Trophoblast cell (in vitro differentiated cells and primary cell): Measurements from ENCODE around the gene UFM1.
"Not testable (repeated sequence)": the region's sequence is repeated elsewhere in the genome, so short reads cannot be mapped to it uniquely, and the experiment has no call there.

Experiments
- DNase-seq, 2 donors: peaks; one replicate each; pipeline ENCODE4 v3.0.0-alpha.2; 2016
- H2AFZ ChIP-seq: 2 replicates; pipeline ENCODE4 v1.6.1; 2013; ENCODE audit warnings: low read length, moderate library complexity, mild to moderate bottlenecking; ENCODE audit not compliant: insufficient read depth, poor library complexity
- H2AK5ac ChIP-seq: 2 replicates; pipeline ENCODE4 v1.6.1; 2013; ENCODE audit warnings: mild to moderate bottlenecking, low read length
- H2BK120ac ChIP-seq: 2 replicates; pipeline ENCODE4 v1.6.1; 2013; ENCODE audit warnings: low read length, mild to moderate bottlenecking, moderate library complexity; ENCODE audit not compliant: insufficient read depth, poor library complexity
- H2BK12ac ChIP-seq: 2 replicates; pipeline ENCODE4 v1.6.1; 2013; ENCODE audit warnings: mild to moderate bottlenecking, low read length, moderate library complexity
- H2BK5ac ChIP-seq: 2 replicates; pipeline ENCODE4 v1.6.1; 2013; ENCODE audit warnings: low read length, low read depth, moderate library complexity, mild to moderate bottlenecking; ENCODE audit not compliant: poor library complexity
- H3K14ac ChIP-seq: 2 replicates; pipeline ENCODE4 v1.6.1; 2013; ENCODE audit warnings: mild to moderate bottlenecking, low read length
- H3K18ac ChIP-seq: 2 replicates; pipeline ENCODE4 v1.6.1; 2013; ENCODE audit warnings: mild to moderate bottlenecking, low read length
- H3K23ac ChIP-seq: 2 replicates; pipeline ENCODE4 v1.6.1; 2013; ENCODE audit warnings: low read length
- H3K27ac ChIP-seq: 2 replicates; pipeline ENCODE4 v1.5.1; 2013; ENCODE audit warnings: low read depth, mild to moderate bottlenecking, inconsistent platforms, low read length, moderate library complexity
- H3K27me3 ChIP-seq: 2 replicates; pipeline ENCODE4 v1.6.1; 2013; ENCODE audit warnings: inconsistent platforms, mild to moderate bottlenecking, low read length, moderate library complexity; ENCODE audit not compliant: insufficient read depth
- H3K36me3 ChIP-seq, 2 experiments: 1 replicate in 1 of 2; 2 replicates in 1 of 2; pipeline ENCODE4 v1.6.1; 2013; ENCODE audit warnings: low read length in 2 of 2, mild to moderate bottlenecking in 2 of 2, moderate library complexity in 1 of 2; ENCODE audit not compliant: insufficient read depth in 2 of 2, control insufficient read depth in 1 of 2
- H3K4ac ChIP-seq: 2 replicates; pipeline ENCODE4 v1.6.1; 2013; ENCODE audit warnings: low read depth, mild to moderate bottlenecking, low read length, moderate library complexity
- H3K4me1 ChIP-seq, 2 experiments: 1 replicate in 1 of 2; 2 replicates in 1 of 2; pipeline ENCODE4 v1.6.1; 2013; ENCODE audit warnings: low read length in 2 of 2, mild to moderate bottlenecking in 2 of 2, moderate library complexity in 1 of 2; ENCODE audit not compliant: insufficient read depth in 2 of 2, control insufficient read depth in 1 of 2
- H3K4me2 ChIP-seq: 2 replicates; pipeline ENCODE4 v1.6.1; 2013; ENCODE audit warnings: inconsistent platforms, mild to moderate bottlenecking, low read length, moderate library complexity
- H3K4me3 ChIP-seq: 2 replicates; pipeline ENCODE4 v1.5.1; 2013; ENCODE audit warnings: mild to moderate bottlenecking, low read depth, low read length, inconsistent platforms
- H3K79me1 ChIP-seq: one replicate; pipeline ENCODE4 v1.6.1; 2013; ENCODE audit warnings: low read length
- H3K79me2 ChIP-seq: 2 replicates; pipeline ENCODE4 v1.6.1; 2013; ENCODE audit warnings: low read length, mild to moderate bottlenecking; ENCODE audit not compliant: control insufficient read depth, insufficient read depth, poor library complexity
- H3K9ac ChIP-seq: 2 replicates; pipeline ENCODE4 v1.6.1; 2013; ENCODE audit warnings: mild to moderate bottlenecking, low read length
- H3K9me3 ChIP-seq: 2 replicates; pipeline ENCODE4 v1.6.1; 2013; ENCODE audit warnings: low read depth, mild to moderate bottlenecking, control low read depth, inconsistent platforms, low read length; ENCODE audit not compliant: insufficient read depth
- H4K12ac ChIP-seq: 2 replicates; pipeline ENCODE4 v1.6.1; 2013; ENCODE audit warnings: low read depth, mild to moderate bottlenecking, low read length, moderate library complexity
- H4K8ac ChIP-seq: 2 replicates; pipeline ENCODE4 v1.6.1; 2013; ENCODE audit warnings: low read depth, mild to moderate bottlenecking, low read length, moderate library complexity
- H4K91ac ChIP-seq: one replicate; pipeline ENCODE4 v1.6.1; 2013; ENCODE audit warnings: low read depth, mild to moderate bottlenecking, low read length, moderate library complexity
- WGBS: extraction: QIAGEN DNeasy Blood & Tissue Kit; methylation state at CpG from one replicate; pipeline ENCODE4 v1.1.7; 2013; ENCODE audit warnings: missing lambda C conversion rate; ENCODE audit not compliant: insufficient read length, insufficient coverage; ENCODE audit errors: extremely low coverage; 5-methylcytosine and 5-hydroxymethylcytosine counted together

UFM1 gene

DNA sequence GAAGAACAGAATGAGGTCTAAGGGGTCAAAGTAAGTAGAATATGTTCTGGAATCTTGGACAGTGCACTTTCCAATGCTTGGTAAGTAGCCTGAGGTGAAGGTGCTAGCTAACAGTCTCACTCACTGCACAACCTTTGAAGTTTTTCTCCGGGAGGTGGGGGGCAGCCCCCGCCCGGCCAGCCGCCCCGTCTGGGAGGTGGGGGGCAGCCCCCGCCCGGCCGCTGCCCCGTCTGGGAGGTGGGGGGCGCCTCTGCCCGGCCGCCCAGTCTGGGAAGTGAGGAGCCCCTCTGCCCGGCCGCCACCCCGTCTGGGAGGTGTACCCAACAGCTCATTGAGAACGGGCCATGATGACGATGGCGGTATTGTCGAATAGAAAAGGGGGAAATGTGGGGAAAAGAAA, 14.1 kb downstream of the UFM1 start:
- H4K91ac ChIP-seq, H3K14ac ChIP-seq, H3K79me2 ChIP-seq, H3K79me1 ChIP-seq, DNase-seq, H3K23ac ChIP-seq, H3K9ac ChIP-seq, H3K4me1 ChIP-seq, H3K27me3 ChIP-seq, H4K12ac ChIP-seq, H3K9me3 ChIP-seq, H2BK5ac ChIP-seq, H3K4ac ChIP-seq, H4K8ac ChIP-seq, H2BK12ac ChIP-seq, H3K18ac ChIP-seq, H3K36me3 ChIP-seq, H2AFZ ChIP-seq, H3K27ac ChIP-seq, H2AK5ac ChIP-seq, H3K4me2 ChIP-seq, H2BK120ac ChIP-seq, H3K4me3 ChIP-seq: not testable (repeated sequence)
- no CpG with 5 or more reads among the region's 19 CpGs for WGBS

DNA sequence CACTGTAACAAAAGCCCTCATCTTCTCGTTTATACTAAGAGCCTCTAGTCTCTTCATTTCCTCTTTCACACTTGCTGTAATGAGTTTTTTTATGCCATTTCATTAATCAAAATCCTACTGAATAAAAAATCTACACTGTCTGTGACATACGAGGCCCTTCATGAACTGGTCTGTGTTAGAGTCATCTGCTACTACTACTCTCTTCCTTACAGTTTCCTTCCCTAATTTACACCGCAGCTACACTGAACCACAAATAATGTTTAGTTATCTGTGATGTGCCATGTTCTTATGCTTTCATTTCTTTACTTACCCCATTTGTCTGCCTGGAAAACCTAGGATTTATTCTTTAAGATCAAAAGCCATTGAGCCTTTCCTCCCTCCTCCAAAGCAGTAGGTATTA, 16.0 kb downstream of the UFM1 start:
- WGBS, result no CpG with 5 or more reads among the region's 3 CpGs

GRCh38 chr13:38366954-38367645, 17.4 kb downstream of the UFM1 start:
- Histone ChIP-seq H3K79me2 (no peaks in the 10 kb centered on the region), H3K36me3 (peaks cover 1 to 2% of the 10 kb centered on the region in 2 experiments), H3K4me2 (no peak overlapping the region), H3K79me1 (no peaks in the 10 kb centered on the region), H3K9me3 (no peaks in the 10 kb centered on the region), H3K4ac (no peak overlapping the region), H2BK12ac (no peak overlapping the region), H3K27me3 (no peaks in the 10 kb centered on the region), H3K18ac (no peak overlapping the region), H3K4me1 (no peaks in the 10 kb centered on the region), H3K14ac (no peak overlapping the region), H2AFZ (no peak overlapping the region), H2BK5ac (no peak overlapping the region), H3K9ac (no peak overlapping the region), H3K4me3 (no peak overlapping the region), H4K8ac (no peak overlapping the region), H4K91ac (no peak overlapping the region), H3K27ac (no peak overlapping the region), H4K12ac (no peak overlapping the region), H2AK5ac (no peak overlapping the region), H2BK120ac (no peak overlapping the region), H3K23ac (no peak overlapping the region)
- no peak for DNase-seq
- WGBS, result no CpG with 5 or more reads among the region's 3 CpGs

More for the DNA sequence above, 16.0 kb downstream of the UFM1 start:
- H2BK120ac ChIP-seq, result no peak overlapping the region
- H3K4ac ChIP-seq, result no peak overlapping the region
- H4K8ac ChIP-seq, result no peak overlapping the region
- H3K27ac ChIP-seq, result no peak overlapping the region
- no peak for DNase-seq
- no peak overlapping the region for H2BK12ac ChIP-seq
- no peak overlapping the region for H2AFZ ChIP-seq
- peaks cover 1 to 4% of the 10 kb centered on the region in 2 experiments for H3K36me3 ChIP-seq
- H3K4me1 ChIP-seq, result no peaks in the 10 kb centered on the region
- no peak overlapping the region for H3K4me3 ChIP-seq
- H2BK5ac ChIP-seq, result no peak overlapping the region
- H3K79me2 ChIP-seq, result no peaks in the 10 kb centered on the region
- no peak overlapping the region for H3K9ac ChIP-seq
- H3K79me1 ChIP-seq, result no peaks in the 10 kb centered on the region
- H3K9me3 ChIP-seq, result no peaks in the 10 kb centered on the region
- no peak overlapping the region for H3K18ac ChIP-seq
- H2AK5ac ChIP-seq, result no peak overlapping the region
- H4K12ac ChIP-seq, result no peak overlapping the region
- H3K4me2 ChIP-seq, result no peak overlapping the region
- H3K14ac ChIP-seq, result no peak overlapping the region
- H3K27me3 ChIP-seq, result no peaks in the 10 kb centered on the region
- no peak overlapping the region for H4K91ac ChIP-seq
- H3K23ac ChIP-seq, result no peak overlapping the region

DNA sequence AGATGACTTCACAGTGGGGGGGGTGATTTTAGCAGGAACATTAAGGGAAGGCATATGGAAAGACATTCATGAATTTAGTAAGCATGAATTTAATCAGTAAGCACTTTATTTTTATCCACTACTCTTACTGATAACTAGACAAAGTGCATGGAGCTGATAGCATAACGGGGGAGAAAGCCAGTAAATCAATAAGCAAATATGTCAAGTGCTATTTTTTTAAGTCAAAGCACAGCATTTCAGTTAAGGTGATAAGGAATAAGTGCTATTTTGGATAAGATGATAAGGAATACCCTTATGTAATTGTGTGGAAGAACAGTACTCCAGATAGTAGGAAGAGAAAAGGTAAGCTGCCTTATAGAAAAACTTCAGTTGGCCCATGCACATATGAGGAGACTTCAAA, 19.4 kb downstream of the UFM1 start:
- Histone ChIP-seq H3K23ac (no peak overlapping the region), H3K9me3 (no peaks in the 10 kb centered on the region), H3K14ac (no peak overlapping the region), H3K9ac (no peak overlapping the region), H4K8ac (no peak overlapping the region), H3K4ac (no peak overlapping the region), H3K4me1 (no peaks in the 10 kb centered on the region), H3K79me1 (no peaks in the 10 kb centered on the region), H4K12ac (no peak overlapping the region), H3K4me2 (no peak overlapping the region), H3K4me3 (no peak overlapping the region), H3K36me3 (no peaks in the 10 kb centered on the region), H3K27ac (no peak overlapping the region), H2BK120ac (no peak overlapping the region), H2AFZ (no peak overlapping the region), H3K79me2 (no peaks in the 10 kb centered on the region), H3K27me3 (no peaks in the 10 kb centered on the region), H2BK5ac (no peak overlapping the region), H4K91ac (no peak overlapping the region), H2BK12ac (no peak overlapping the region), H2AK5ac (no peak overlapping the region), H3K18ac (no peak overlapping the region)
- no CpG with 5 or more reads among the region's 1 CpG for WGBS
- DNase-seq, result no peak
